Nephron (organoid): ENCODE results near the gene PANK3.

Experiments used
- H3K27ac Mint-ChIP-seq, 3 experiments: 2 replicates each; pipeline ENCODE4 v1.8.0; 2020; ENCODE audit warnings: mixed read lengths in 3 of 3, mild to moderate bottlenecking in 2 of 3, moderate library complexity in 1 of 3
- H3K27me3 Mint-ChIP-seq: 2 replicates; pipeline ENCODE4 v1.8.0; 2021; ENCODE audit warnings: low read depth, mild to moderate bottlenecking, moderate library complexity, mixed read lengths
- H3K36me3 Mint-ChIP-seq: 2 replicates; pipeline ENCODE4 v1.8.0; 2020; ENCODE audit warnings: low read depth, mixed read lengths
- H3K4me1 Mint-ChIP-seq: 2 replicates; pipeline ENCODE4 v1.8.0; 2020; ENCODE audit warnings: mixed read lengths
- H3K4me3 Mint-ChIP-seq, 3 experiments: 2 replicates each; pipeline ENCODE4 v1.8.0; 2020; ENCODE audit warnings: mild to moderate bottlenecking in 3 of 3, mixed read lengths in 3 of 3, moderate library complexity in 2 of 3
- H3K9me3 Mint-ChIP-seq: 2 replicates; pipeline ENCODE4 v1.8.0; 2020; ENCODE audit warnings: mixed read lengths
- TF ChIP-seq, protein P1 (sequence below), 3 experiments: fragments of 200-600 bp; sonication (generic); IDR thresholded peaks; one replicate each; pipeline ENCODE4 v1.5.0; 2021; ENCODE audit warnings: antibody characterized with exemption in 3 of 3; ENCODE audit not compliant: unreplicated experiment in 3 of 3

PANK3 gene

DNA sequence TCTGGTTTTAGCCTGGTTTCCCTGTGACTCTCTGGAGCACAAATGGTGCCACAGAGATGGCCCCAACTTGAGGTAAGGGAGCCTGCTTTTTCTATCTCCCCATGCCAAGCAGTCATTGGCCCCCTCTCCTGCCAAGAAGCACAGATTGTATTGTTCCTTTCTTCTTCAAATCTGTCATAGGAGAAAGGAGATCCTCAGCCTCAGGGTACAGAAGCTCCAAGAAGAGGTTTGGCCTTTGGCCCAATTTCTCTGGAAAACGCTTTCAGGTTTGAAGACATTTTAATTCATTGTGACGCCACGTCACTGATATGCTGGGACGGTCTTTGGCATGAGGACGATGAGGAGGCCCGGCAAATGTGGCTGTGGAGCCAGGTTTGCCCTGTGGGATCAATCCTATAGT is 29.2 kb upstream of the PANK3 start:
- no peak overlapping the region for H3K4me3 Mint-ChIP-seq
- TF ChIP-seq, protein P1, sequence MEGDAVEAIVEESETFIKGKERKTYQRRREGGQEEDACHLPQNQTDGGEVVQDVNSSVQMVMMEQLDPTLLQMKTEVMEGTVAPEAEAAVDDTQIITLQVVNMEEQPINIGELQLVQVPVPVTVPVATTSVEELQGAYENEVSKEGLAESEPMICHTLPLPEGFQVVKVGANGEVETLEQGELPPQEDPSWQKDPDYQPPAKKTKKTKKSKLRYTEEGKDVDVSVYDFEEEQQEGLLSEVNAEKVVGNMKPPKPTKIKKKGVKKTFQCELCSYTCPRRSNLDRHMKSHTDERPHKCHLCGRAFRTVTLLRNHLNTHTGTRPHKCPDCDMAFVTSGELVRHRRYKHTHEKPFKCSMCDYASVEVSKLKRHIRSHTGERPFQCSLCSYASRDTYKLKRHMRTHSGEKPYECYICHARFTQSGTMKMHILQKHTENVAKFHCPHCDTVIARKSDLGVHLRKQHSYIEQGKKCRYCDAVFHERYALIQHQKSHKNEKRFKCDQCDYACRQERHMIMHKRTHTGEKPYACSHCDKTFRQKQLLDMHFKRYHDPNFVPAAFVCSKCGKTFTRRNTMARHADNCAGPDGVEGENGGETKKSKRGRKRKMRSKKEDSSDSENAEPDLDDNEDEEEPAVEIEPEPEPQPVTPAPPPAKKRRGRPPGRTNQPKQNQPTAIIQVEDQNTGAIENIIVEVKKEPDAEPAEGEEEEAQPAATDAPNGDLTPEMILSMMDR (IDR thresholded peaks at IDR 0.05; ENCODE audit: unreplicated experiment in 3 of 3): no peak
- H3K27ac Mint-ChIP-seq: no peak overlapping the region
- peaks cover 13% of the 10 kb centered on the region for H3K4me1 Mint-ChIP-seq
- H3K36me3 Mint-ChIP-seq: no peaks in the 10 kb centered on the region
- no peaks in the 10 kb centered on the region for H3K9me3 Mint-ChIP-seq
- H3K27me3 Mint-ChIP-seq: no peaks in the 10 kb centered on the region

DNA sequence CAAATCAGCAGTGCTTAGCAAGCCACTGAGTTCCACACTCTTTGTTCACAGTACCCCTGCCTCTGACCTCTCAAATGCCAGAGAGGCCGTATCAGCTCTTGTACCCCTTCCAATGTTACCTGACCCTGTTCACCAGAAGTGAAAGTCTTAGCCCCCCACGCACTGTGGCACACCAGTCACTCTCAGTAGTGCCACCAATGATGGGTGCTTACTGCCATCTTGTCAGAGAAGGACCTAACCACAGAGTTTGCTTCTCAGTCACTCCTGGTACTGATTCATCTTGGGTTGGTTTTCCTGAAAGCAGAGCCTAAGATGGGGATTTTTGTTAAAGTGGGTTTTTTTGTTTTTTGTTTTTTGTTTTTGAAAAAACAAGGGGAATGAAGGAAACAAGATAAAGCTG is 28.8 kb upstream of the PANK3 start:
- no peak overlapping the region for H3K4me3 Mint-ChIP-seq
- H3K36me3 Mint-ChIP-seq: no peaks in the 10 kb centered on the region
- no peak overlapping the region for H3K27ac Mint-ChIP-seq
- TF ChIP-seq, protein P1 (IDR thresholded peaks at IDR 0.05; ENCODE audit: unreplicated experiment in 3 of 3): no peak
- H3K4me1 Mint-ChIP-seq: peaks cover 13% of the 10 kb centered on the region
- no peaks in the 10 kb centered on the region for H3K27me3 Mint-ChIP-seq
- H3K9me3 Mint-ChIP-seq: no peaks in the 10 kb centered on the region

DNA sequence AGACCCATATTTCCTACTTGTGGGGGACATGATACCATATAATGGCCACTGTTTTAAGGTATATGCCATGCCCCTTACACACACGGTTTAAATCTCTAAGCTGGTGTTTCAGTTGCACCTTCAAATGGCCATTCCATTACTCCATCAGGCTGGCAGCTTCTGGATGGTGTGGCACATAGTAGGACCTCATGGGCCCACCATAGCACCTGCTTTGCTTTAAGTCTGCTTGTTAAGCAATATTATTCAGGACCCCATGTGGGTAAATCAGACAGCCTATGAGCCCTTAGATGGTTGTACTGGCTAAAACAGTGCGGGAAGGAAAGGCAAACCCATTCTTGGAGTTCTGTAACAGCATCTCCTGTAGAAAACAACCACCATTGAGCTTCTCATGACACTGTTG is 27.4 kb upstream of the PANK3 start:
- no peak overlapping the region for H3K4me3 Mint-ChIP-seq
- H3K27me3 Mint-ChIP-seq: no peaks in the 10 kb centered on the region
- H3K27ac Mint-ChIP-seq: no peak overlapping the region
- no peaks in the 10 kb centered on the region for H3K36me3 Mint-ChIP-seq
- TF ChIP-seq, protein P1 (IDR thresholded peaks at IDR 0.05; ENCODE audit: unreplicated experiment in 3 of 3): no peak
- H3K4me1 Mint-ChIP-seq: peaks cover 9% of the 10 kb centered on the region
- no peaks in the 10 kb centered on the region for H3K9me3 Mint-ChIP-seq

DNA sequence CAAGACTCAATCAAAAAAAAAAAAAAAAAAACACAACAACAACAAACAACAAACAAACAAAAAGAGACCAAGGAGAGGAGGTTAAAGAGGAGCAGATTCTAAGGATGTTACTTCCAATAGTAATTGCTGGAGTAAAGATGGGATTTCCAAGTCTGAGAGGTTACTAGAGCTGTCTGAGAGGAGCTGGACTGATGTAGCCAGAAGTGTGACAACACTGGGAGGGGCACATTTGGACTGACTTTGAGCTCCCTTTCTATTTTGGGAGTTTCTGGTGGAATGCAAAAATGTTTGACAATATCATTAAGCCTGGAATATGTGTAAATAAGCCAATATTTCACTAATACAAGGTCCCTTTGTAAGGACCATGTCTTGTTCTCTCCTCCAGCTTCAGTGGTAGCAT is 25.3 kb upstream of the PANK3 start:
- Mint-ChIP-seq H3K9me3 (no peaks in the 10 kb centered on the region), H3K4me3 (no peak overlapping the region), H3K27me3 (no peaks in the 10 kb centered on the region), H3K4me1 (peaks cover 4% of the 10 kb centered on the region), H3K27ac (no peak overlapping the region), H3K36me3 (no peaks in the 10 kb centered on the region)
- TF ChIP-seq, protein P1 (IDR thresholded peaks at IDR 0.05; ENCODE audit: unreplicated experiment in 3 of 3): no peak

DNA sequence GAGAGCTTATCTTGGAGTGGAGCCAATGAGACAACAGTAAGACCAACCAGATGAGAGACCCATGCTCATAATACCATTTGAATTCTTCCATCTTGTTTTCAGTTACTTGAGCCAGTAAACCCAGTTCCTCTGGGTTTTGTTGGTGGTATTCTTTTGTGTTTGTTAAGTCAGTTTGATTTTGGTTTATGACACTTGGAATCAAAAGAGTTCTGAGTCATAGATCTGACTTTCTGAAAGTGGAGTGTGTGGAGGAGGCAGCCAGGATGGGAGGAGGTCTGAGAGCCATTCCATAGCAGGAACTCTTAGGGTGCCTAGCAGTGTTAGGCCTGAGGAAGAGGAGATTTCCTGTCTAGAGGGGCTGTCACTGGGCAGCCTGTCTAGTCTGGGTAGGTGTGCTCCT is 24.6 kb upstream of the PANK3 start:
- TF ChIP-seq, protein P1 (IDR thresholded peaks at IDR 0.05; ENCODE audit: unreplicated experiment in 3 of 3): no peak
- Mint-ChIP-seq H3K27me3 (no peaks in the 10 kb centered on the region), H3K27ac (no peak overlapping the region), H3K4me1 (peaks cover 4% of the 10 kb centered on the region), H3K4me3 (no peak overlapping the region), H3K36me3 (no peaks in the 10 kb centered on the region), H3K9me3 (no peaks in the 10 kb centered on the region)

DNA sequence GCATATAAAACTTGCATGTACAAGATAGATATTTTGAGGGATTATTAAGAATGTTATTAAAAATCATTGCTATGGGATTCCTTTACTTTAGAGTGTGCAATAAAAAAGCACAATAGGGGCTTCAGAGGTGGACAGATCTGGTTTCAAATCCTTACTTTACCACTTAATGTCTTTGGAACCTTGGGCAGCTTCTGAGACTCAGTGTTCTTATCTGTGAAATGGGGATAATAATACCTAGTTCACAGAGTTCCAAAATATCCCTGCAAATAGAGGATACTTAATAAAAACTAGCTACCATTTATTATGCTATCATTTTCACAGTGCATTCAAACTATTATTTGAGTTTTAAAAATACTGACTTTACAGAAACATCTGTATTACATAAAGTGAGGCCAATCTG is 23.3 kb upstream of the PANK3 start:
- Mint-ChIP-seq H3K4me1 (peaks cover 4% of the 10 kb centered on the region), H3K27me3 (no peaks in the 10 kb centered on the region), H3K27ac (no peak overlapping the region), H3K36me3 (no peaks in the 10 kb centered on the region), H3K4me3 (no peak overlapping the region), H3K9me3 (peaks cover 4% of the 10 kb centered on the region)
- TF ChIP-seq, protein P1 (IDR thresholded peaks at IDR 0.05; ENCODE audit: unreplicated experiment in 3 of 3): no peak
